ENCODE measurements around the gene FBLIM1.
A peak's percentile ranks its signal among the peaks of the same experiment; 100 is the strongest.

Gene FBLIM1

GRCh38 chr1:15833069-15833679, 74.6 kb downstream of the FBLIM1 start:
- TF ChIP-seq, protein P1, sequence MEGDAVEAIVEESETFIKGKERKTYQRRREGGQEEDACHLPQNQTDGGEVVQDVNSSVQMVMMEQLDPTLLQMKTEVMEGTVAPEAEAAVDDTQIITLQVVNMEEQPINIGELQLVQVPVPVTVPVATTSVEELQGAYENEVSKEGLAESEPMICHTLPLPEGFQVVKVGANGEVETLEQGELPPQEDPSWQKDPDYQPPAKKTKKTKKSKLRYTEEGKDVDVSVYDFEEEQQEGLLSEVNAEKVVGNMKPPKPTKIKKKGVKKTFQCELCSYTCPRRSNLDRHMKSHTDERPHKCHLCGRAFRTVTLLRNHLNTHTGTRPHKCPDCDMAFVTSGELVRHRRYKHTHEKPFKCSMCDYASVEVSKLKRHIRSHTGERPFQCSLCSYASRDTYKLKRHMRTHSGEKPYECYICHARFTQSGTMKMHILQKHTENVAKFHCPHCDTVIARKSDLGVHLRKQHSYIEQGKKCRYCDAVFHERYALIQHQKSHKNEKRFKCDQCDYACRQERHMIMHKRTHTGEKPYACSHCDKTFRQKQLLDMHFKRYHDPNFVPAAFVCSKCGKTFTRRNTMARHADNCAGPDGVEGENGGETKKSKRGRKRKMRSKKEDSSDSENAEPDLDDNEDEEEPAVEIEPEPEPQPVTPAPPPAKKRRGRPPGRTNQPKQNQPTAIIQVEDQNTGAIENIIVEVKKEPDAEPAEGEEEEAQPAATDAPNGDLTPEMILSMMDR (conservative IDR thresholded peaks at IDR 0.05; ENCODE audit: low read depth, low read length): no peak
- peak overlapping the region; percentile 73 for H3K4me3 ChIP-seq (ENCODE audit: low read length)
- DNase-seq (ENCODE audit: low read depth): no peak

DNA sequence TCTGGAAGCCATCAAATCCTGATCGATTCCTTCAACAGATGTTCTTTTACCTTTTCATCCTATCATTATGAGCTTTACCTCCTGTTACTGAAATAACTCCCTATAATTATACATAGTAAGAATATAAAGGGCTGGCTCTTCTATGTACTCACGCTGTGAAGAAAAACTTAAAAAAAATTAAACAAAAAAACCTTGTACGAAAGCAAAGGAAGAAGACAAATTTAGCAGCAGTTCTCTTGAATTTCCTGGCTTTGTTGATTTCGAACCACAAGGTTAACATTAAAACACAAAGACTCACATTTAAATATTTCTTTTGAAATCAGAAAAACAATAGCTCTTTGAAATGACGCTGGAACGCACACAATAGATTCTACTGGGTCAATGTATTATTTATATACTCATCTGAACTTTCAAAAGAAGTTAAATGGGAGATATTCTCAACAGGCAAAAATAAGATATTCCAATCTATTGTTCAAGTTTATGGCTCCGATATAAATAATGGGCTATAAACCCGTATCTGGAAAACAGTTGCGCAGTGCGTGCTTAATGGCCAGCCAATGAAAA, 75.3 kb downstream of the FBLIM1 start:
- TF ChIP-seq, protein P1 (conservative IDR thresholded peaks at IDR 0.05; ENCODE audit: low read depth, low read length): no peak
- DNase-seq (ENCODE audit: low read depth): no peak

GRCh38 chr1:15834406-15835204, 76.0 kb downstream of the FBLIM1 start:
- DNase-seq (ENCODE audit: low read depth): peak; percentile 76
- TF ChIP-seq, protein P1 (conservative IDR thresholded peaks at IDR 0.05; ENCODE audit: low read depth, low read length): no peak
- peak overlapping the region; percentile 73 for H3K4me3 ChIP-seq (ENCODE audit: low read length)

More for the DNA sequence above, 75.3 kb downstream of the FBLIM1 start:
- peak overlapping the region; percentile 73 for H3K4me3 ChIP-seq (ENCODE audit: low read length)

DNA sequence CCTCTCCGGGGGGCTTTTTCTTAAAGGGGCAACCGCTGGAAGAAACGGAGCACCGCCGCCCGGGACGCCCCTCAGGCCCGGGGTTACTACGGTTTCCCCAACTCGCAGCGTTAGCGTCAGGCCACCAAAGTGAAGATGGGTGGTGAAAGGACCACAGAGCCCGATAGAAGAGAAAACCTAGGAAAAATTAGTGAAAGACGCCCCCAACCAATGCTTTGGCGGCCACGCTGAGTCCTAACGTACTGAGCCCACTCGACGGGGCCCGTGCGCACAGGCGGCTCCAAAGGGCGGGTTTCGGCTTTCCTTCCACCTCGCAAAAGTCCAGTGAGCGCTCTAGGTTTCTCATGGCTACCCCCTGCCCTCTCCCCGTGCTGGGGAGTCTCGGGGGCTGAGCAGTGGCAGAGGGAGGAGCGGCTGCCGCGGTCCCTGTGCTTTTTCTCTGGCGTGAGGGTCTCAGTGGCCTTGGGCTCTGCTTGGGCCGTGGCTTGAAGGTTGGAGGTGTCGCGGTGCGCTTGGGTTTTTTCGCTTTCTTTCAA, 76.7 kb downstream of the FBLIM1 start:
- DNase-seq (ENCODE audit: low read depth): no peak
- TF ChIP-seq, protein P1 (conservative IDR thresholded peaks at IDR 0.05; ENCODE audit: low read depth, low read length): no peak
- peak overlapping the region; percentile 70 for H3K4me3 ChIP-seq (ENCODE audit: low read length)

- DNase-seq (ENCODE audit: low read depth): peak; percentile 96
- peak overlapping the region; percentile 70 for H3K4me3 ChIP-seq (ENCODE audit: low read length)
- TF ChIP-seq, protein P1 (conservative IDR thresholded peaks at IDR 0.05; ENCODE audit: low read depth, low read length): no peak
These were observed 77.3 kb downstream of the FBLIM1 start for GRCh38 chr1:15835741-15836510.
